Esophagus muscularis mucosa (tissue), 3 donors: ENCODE measurements around the gene PTPRK.

Experiments used
- CTCF ChIP-seq, 3 experiments: fragments of 200-600 bp in 2 of 3; fragments of 450-650 bp in 1 of 3; sonication (generic) in 2 of 3; IDR thresholded peaks; one replicate each; pipeline ENCODE4 v1.5.1; 2017 to 2019; ENCODE audit warnings: antibody characterized with exemption in 3 of 3, mild to moderate bottlenecking in 2 of 3, moderate library complexity in 1 of 3
- POLR2A ChIP-seq: fragments of 450-650 bp; IDR thresholded peaks from one replicate; pipeline ENCODE4 v1.6.1; 2017; ENCODE audit warnings: antibody characterized with exemption, moderate library complexity, mild to moderate bottlenecking, low read depth
- POLR2AphosphoS5 ChIP-seq, 2 donors: sonication (generic); formaldehyde crosslinking; IDR thresholded peaks; one replicate each; pipeline ENCODE4 v1.6.1; 2017; ENCODE audit warnings: antibody characterized with exemption in 2 of 2

GRCh38 chr6:128337619-128338018 lies 182.8 kb downstream of the PTPRK start:
- TF ChIP-seq CTCF (IDR thresholded peaks at IDR 0.05) (no peak), POLR2A (no peak), POLR2AphosphoS5 (IDR thresholded peaks at IDR 0.05) (no peak)
